IMR-90 (cell line): Measurements from ENCODE around the gene VEZT. TPM values are rescaled to one million over a fixed set of nuclear protein-coding genes. Genes with fewer than 3 reads are reported as not detected.

ENCODE experiments used
- ATAC-seq: fragments of 200-7000 bp; cut with Tn5 transposase; 2 replicates; pipeline ENCODE4 v1.9.1; 2020; ENCODE audit warnings: low read depth, mild to moderate bottlenecking, moderate library complexity
- BruUV-seq: library from RNA; stranded (reverse); fragments of 400-500 nt; replicated peaks from 2 replicates; lab custom pipeline; 2021; lab: Mats Ljungman, UMichigan
- CTCF ChIA-PET: fragments of 300-600 bp; formaldehyde crosslinking; extraction: SDS; loops from one replicate; lab custom pipeline; 2021; ENCODE audit warnings: antibody characterized with exemption; lab: Yijun Ruan, JAX
- POLR2A ChIA-PET: fragments of 300-600 bp; sonication (Branson Sonifier 250); formaldehyde crosslinking; loops from one replicate; lab custom pipeline; 2022; ENCODE audit warnings: antibody characterized with exemption; ENCODE audit not compliant: unreplicated experiment; lab: Charles Lee
- DNase-seq: peaks from one replicate; pipeline ENCODE4 v3.0.0; 2013
- H2AFZ ChIP-seq: replicated peaks from 2 replicates; pipeline ENCODE3; 2013; ENCODE audit warnings: low read length, mild to moderate bottlenecking; ENCODE audit not compliant: poor library complexity
- H2AK5ac ChIP-seq: 2 replicates; pipeline ENCODE4 v1.6.1; 2013; ENCODE audit warnings: low read depth, low read length, inconsistent platforms
- H2AK9ac ChIP-seq: replicated peaks from 2 replicates; pipeline ENCODE3; 2013; ENCODE audit warnings: mild to moderate bottlenecking, low read depth, low read length, moderate library complexity; ENCODE audit not compliant: poor library complexity
- H2BK120ac ChIP-seq: 2 replicates; pipeline ENCODE4 v1.6.1; 2013; ENCODE audit warnings: low read depth, low read length, inconsistent platforms
- H2BK15ac ChIP-seq: 3 replicates; pipeline ENCODE4 v1.6.1; 2013; ENCODE audit warnings: low read depth, low read length, inconsistent platforms
- H2BK20ac ChIP-seq: 2 replicates; pipeline ENCODE4 v1.6.1; 2013; ENCODE audit warnings: low read depth, mild to moderate bottlenecking, inconsistent platforms, low read length, moderate library complexity
- H2BK5ac ChIP-seq: 2 replicates; pipeline ENCODE4 v1.6.1; 2013; ENCODE audit warnings: mild to moderate bottlenecking, low read depth, low read length, inconsistent platforms; ENCODE audit not compliant: poor library complexity, severe bottlenecking
- H3K14ac ChIP-seq: replicated peaks from 2 replicates; pipeline ENCODE4 v1.6.1; 2013; ENCODE audit warnings: low read depth, low read length, inconsistent platforms
- H3K18ac ChIP-seq: 2 replicates; pipeline ENCODE4 v1.6.1; 2013; ENCODE audit warnings: low read depth, low read length, control low read depth
- H3K23ac ChIP-seq: 2 replicates; pipeline ENCODE4 v1.6.1; 2013; ENCODE audit warnings: low read depth, low read length, inconsistent platforms
- H3K27ac ChIP-seq: 2 replicates; pipeline ENCODE4 v1.5.1; 2013; ENCODE audit warnings: mild to moderate bottlenecking, control low read depth, low read length; ENCODE audit not compliant: insufficient read depth
- H3K27me3 ChIP-seq: 2 replicates; pipeline ENCODE4 v1.6.1; 2013; ENCODE audit warnings: low read length; ENCODE audit not compliant: control insufficient read depth, insufficient read depth
- H3K36me3 ChIP-seq: 2 replicates; pipeline ENCODE4 v1.6.1; 2013; ENCODE audit warnings: low read length, mixed read lengths; ENCODE audit not compliant: control insufficient read depth, insufficient read depth
- H3K4ac ChIP-seq: 2 replicates; pipeline ENCODE4 v1.6.1; 2013; ENCODE audit warnings: low read depth, low read length, inconsistent platforms
- H3K4me1 ChIP-seq: 2 replicates; pipeline ENCODE4 v1.6.1; 2013; ENCODE audit warnings: low read length, mixed read lengths; ENCODE audit not compliant: control insufficient read depth, insufficient read depth
- H3K4me2 ChIP-seq: 2 replicates; pipeline ENCODE4 v1.6.1; 2013; ENCODE audit warnings: low read depth, mild to moderate bottlenecking, control low read depth, low read length, moderate library complexity
- H3K4me3 ChIP-seq: 2 replicates; pipeline ENCODE4 v1.5.1; 2013; ENCODE audit warnings: low read depth, mild to moderate bottlenecking, control low read depth, low read length, moderate library complexity; ENCODE audit not compliant: insufficient read depth
- H3K56ac ChIP-seq: 2 replicates; pipeline ENCODE4 v1.6.1; 2013; ENCODE audit warnings: low read length, inconsistent platforms; ENCODE audit not compliant: insufficient read depth; ENCODE audit errors: extremely low read depth
- H3K79me1 ChIP-seq, 2 experiments: 2 replicates each; pipeline ENCODE4 v1.6.1; 2013; ENCODE audit warnings: low read length in 2 of 2, inconsistent platforms in 1 of 2, low read depth in 1 of 2
- H3K9ac ChIP-seq: 2 replicates; pipeline ENCODE4 v1.6.1; 2013; ENCODE audit warnings: low read depth, low read length, control low read depth
- H3K9me1 ChIP-seq: 2 replicates; pipeline ENCODE4 v1.6.1; 2013; ENCODE audit warnings: low read length, inconsistent platforms; ENCODE audit not compliant: insufficient read depth
- H3K9me3 ChIP-seq: 2 replicates; pipeline ENCODE4 v1.6.1; 2013; ENCODE audit warnings: low read length; ENCODE audit not compliant: control insufficient read depth, insufficient read depth
- H4K20me1 ChIP-seq: 2 replicates; pipeline ENCODE4 v1.6.1; 2013; ENCODE audit warnings: low read length, inconsistent platforms; ENCODE audit not compliant: insufficient read depth
- H4K5ac ChIP-seq: 2 replicates; pipeline ENCODE4 v1.6.1; 2013; ENCODE audit warnings: mild to moderate bottlenecking, low read depth, low read length, control low read depth
- H4K8ac ChIP-seq, 2 experiments: 2 replicates each; pipeline ENCODE4 v1.6.1; 2013; ENCODE audit warnings: low read depth in 2 of 2, low read length in 2 of 2, control low read depth in 1 of 2, inconsistent platforms in 1 of 2
- H4K91ac ChIP-seq: 2 replicates; pipeline ENCODE4 v1.6.1; 2013; ENCODE audit warnings: low read depth, low read length, inconsistent platforms; ENCODE audit not compliant: insufficient read depth
- BHLHE40 ChIP-seq: fragments of 150-350 bp; IDR thresholded peaks from 2 replicates; pipeline ENCODE4 v1.6.1; 2016; ENCODE audit warnings: mild to moderate bottlenecking, low read depth, low read length
- CEBPB ChIP-seq: IDR thresholded peaks from 2 replicates; pipeline ENCODE4 v1.6.1; 2012; ENCODE audit warnings: low read depth, low read length, improper control_type of control experiment
- MAFK ChIP-seq: IDR thresholded peaks from 2 replicates; pipeline ENCODE4 v1.6.1; 2012; ENCODE audit warnings: low read depth, low read length, improper control_type of control experiment
- NFE2L2 ChIP-seq: fragments of 150-350 bp; IDR thresholded peaks from 2 replicates; pipeline ENCODE4 v1.6.1; 2016; ENCODE audit warnings: low read depth, mild to moderate bottlenecking, low read length
- RAD21 ChIP-seq: IDR thresholded peaks from 2 replicates; pipeline ENCODE4 v1.6.1; 2012; ENCODE audit warnings: low read length, improper control_type of control experiment
- WGBS, 2 experiments: methylation state at CpG; one replicate each; pipeline versions ENCODE4 v1.1.5 to v1.1.7; 2013; ENCODE audit warnings: missing lambda C conversion rate in 2 of 2; ENCODE audit not compliant: insufficient read length in 1 of 2; ENCODE audit errors: extremely low coverage in 2 of 2; 5-methylcytosine and 5-hydroxymethylcytosine counted together
- dilution Hi-C: fragments of 300-500 bp; cut with HindIII; formaldehyde crosslinking; loops from one replicate; pipeline ENCODE4 v1.14.3; 2018; ENCODE audit warnings: low sequenced_read_pairs; ENCODE audit not compliant: unreplicated experiment
- in situ Hi-C: fragments of 300-500 bp; cut with MboI; formaldehyde crosslinking; loops from 3 replicates; pipeline ENCODE4 v1.14.3; 2019; ENCODE audit warnings: low sequenced_read_pairs, inconsistent platforms, mixed read lengths
- intact Hi-C: fragments of 100-400 bp; cut with micrococcal nuclease; formaldehyde crosslinking; loops from 2 replicates; pipeline ENCODE4 v1.10.0; 2022
- polyA plus RNA-seq, 3 experiments: library from polyadenylated mRNA; depleted of rRNA; stranded (reverse); fragments of >200 nt; gene quantifications; 2 replicates each; pipeline ENCODE4 v1.2.3, GENCODE V29; 2012; ENCODE audit warnings: low replicate concordance in 1 of 3
- total RNA-seq: library from RNA; depleted of rRNA; stranded (reverse); fragments of >200 nt; gene quantifications from 2 replicates; pipeline ENCODE4 v1.2.3, GENCODE V29; 2012

Gene VEZT
- total and polyA plus RNA-seq, 2 of the 4 experiments (the other 2 are of a cell fraction) = 54.5 to 90.2 TPM

DNA sequence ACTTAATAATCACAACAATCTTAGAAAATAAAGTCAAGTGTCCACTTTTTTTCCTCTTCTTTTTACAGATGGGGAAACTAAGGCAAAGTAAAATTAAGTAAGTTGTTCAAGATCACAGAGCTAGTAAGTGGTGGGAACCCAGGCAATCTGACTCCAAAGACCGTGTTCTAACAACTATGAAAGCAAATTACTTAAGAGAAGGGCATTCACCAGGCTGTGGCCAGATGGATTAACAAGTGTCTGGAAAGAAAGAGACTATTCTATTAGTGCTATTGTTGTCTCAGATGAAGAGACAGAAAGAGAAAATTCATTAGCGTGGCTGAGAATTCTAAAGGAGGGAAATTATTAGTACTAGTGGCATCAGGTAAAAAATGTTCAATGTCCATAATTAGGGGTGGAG is 48.9 kb upstream of the VEZT start:
- H4K8ac ChIP-seq = no peak overlapping the region
- H3K9me3 ChIP-seq = no peaks in the 10 kb centered on the region
- BruUV-seq = no TSS peak
- no peak overlapping the region for H4K5ac ChIP-seq
- H3K79me1 ChIP-seq = peaks cover 3 to 12% of the 10 kb centered on the region in 2 experiments; a peak in 2 of 4 replicates
- H3K4me2 ChIP-seq = no peak overlapping the region
- H2BK120ac ChIP-seq = no peak overlapping the region
- no peak for ATAC-seq
- no peak overlapping the region for H2BK15ac ChIP-seq
- no peak overlapping the region for H2BK5ac ChIP-seq
- no peak overlapping the region for H2AK5ac ChIP-seq
- DNase-seq = no peak
- CTCF ChIA-PET = no interaction called here
- H3K9me1 ChIP-seq = no peaks in the 10 kb centered on the region; the same call in 1 of the 2 replicates
- WGBS, 2 experiments = no CpG with 5 or more reads among the region's 2 CpGs
- no peak overlapping the region for H3K4ac ChIP-seq
- no peak overlapping the region for H3K14ac ChIP-seq
- H4K20me1 ChIP-seq = no peaks in the 10 kb centered on the region
- in situ Hi-C loops = no loop called here
- POLR2A ChIA-PET = no interaction called here
- dilution Hi-C loops = no loop called here
- H3K27ac ChIP-seq = no peak overlapping the region
- H2BK20ac ChIP-seq = 0 out of 2 replicates have a peak overlapping the region, but pooled peaks have one; percentile 5
- TF ChIP-seq RAD21 (no peak), NFE2L2 (no peak), CEBPB (no peak), MAFK (no peak), BHLHE40 (no peak)
- H3K23ac ChIP-seq = no peak overlapping the region
- no peak overlapping the region for H2AFZ ChIP-seq
- no peak overlapping the region for H3K18ac ChIP-seq
- no peaks in the 10 kb centered on the region for H3K27me3 ChIP-seq
- H3K9ac ChIP-seq = no peak overlapping the region
- H4K91ac ChIP-seq = no peak overlapping the region
- H3K4me3 ChIP-seq = no peak overlapping the region
- no peaks in the 10 kb centered on the region; the same call in 1 of the 2 replicates for H3K36me3 ChIP-seq
- no peak overlapping the region for H3K56ac ChIP-seq
- H3K4me1 ChIP-seq = peaks cover 1% of the 10 kb centered on the region; the same call in 1 of the 2 replicates
- no peak overlapping the region for H2AK9ac ChIP-seq
- intact Hi-C loops = loop anchor here (5.0 kb wide), 2 partner anchors 49 to 364 kb away; partner anchors contain the start of genes FGD6 and VEZT
